ENCODE results near the gene ASCL5. TPM values are rescaled to one million over a fixed set of nuclear protein-coding genes. Genes with fewer than 3 reads are reported as not detected.

ASCL5 gene
- polyA plus RNA-seq, 1 donor (not counting 4 experiments of a cell fraction or from before 2014, with no cell fraction given), result not detected

DNA sequence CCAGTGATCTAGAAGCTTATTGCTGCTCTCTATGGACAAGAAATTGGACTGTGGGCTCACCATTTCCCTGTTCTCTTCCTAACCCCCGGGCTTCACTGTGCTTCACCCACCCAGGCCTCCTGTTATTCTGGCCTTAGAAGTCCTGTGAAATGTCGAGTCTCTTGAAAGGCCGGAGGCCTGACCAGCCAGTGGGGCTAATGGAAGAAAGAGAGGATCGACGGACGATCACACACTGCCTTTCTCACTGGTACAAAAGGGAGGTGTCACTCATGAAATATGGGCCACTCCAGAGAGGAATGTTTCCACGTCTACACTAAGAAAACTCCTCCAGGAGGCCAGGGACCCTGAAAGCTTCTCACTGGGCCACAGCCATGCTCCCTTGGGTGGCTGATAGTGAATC lies 50.9 kb downstream of the ASCL5 start:
- TF ChIP-seq, protein P1, sequence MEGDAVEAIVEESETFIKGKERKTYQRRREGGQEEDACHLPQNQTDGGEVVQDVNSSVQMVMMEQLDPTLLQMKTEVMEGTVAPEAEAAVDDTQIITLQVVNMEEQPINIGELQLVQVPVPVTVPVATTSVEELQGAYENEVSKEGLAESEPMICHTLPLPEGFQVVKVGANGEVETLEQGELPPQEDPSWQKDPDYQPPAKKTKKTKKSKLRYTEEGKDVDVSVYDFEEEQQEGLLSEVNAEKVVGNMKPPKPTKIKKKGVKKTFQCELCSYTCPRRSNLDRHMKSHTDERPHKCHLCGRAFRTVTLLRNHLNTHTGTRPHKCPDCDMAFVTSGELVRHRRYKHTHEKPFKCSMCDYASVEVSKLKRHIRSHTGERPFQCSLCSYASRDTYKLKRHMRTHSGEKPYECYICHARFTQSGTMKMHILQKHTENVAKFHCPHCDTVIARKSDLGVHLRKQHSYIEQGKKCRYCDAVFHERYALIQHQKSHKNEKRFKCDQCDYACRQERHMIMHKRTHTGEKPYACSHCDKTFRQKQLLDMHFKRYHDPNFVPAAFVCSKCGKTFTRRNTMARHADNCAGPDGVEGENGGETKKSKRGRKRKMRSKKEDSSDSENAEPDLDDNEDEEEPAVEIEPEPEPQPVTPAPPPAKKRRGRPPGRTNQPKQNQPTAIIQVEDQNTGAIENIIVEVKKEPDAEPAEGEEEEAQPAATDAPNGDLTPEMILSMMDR (optimal IDR thresholded peaks at IDR 0.05 in 1 of 3, IDR thresholded peaks at IDR 0.05 in 1 of 3, conservative IDR thresholded peaks at IDR 0.05 in 1 of 3; ENCODE audit: extremely low read depth in 1 of 3, insufficient read depth in 2 of 3, low read length in 3 of 3), result no peak
- TF ChIP-seq EZH2 (IDR thresholded peaks at IDR 0.05; ENCODE audit: low read length), result no peak
- DNase-seq (ENCODE audit: low read depth, low spot score) (no peak), FAIRE-seq (no peak)
- H3K79me2 ChIP-seq (ENCODE audit: control insufficient read depth, insufficient read depth, low read length), result no peaks in the 10 kb centered on the region
- H3K27ac ChIP-seq (ENCODE audit: control insufficient read depth, insufficient read depth, low read length), result no peak overlapping the region
- H2AFZ ChIP-seq (ENCODE audit: control insufficient read depth, low read length), result no peak overlapping the region
- no peaks in the 10 kb centered on the region for H3K36me3 ChIP-seq (ENCODE audit: control insufficient read depth in 2 of 2, extremely low read depth in 1 of 2, insufficient read depth in 2 of 2, low read length in 2 of 2)
- no peak overlapping the region for H3K9ac ChIP-seq (ENCODE audit: control insufficient read depth, extremely low read depth, insufficient read depth, low read length)
- dilution Hi-C loops (cut with MboI; ENCODE audit: extremely low pct_ligation_motif_present, low sequenced_read_pairs), result no loop called here
- peaks cover 8% of the 10 kb centered on the region for H3K27me3 ChIP-seq (ENCODE audit: control insufficient read depth, extremely low read depth, insufficient read depth, low read length)
- no peaks in the 10 kb centered on the region for H4K20me1 ChIP-seq (ENCODE audit: control insufficient read depth, extremely low read depth, insufficient read depth, low read length)
- H3K4me2 ChIP-seq (ENCODE audit: control insufficient read depth, extremely low read depth, insufficient read depth, low read depth, low read length), result no peak overlapping the region
- no peaks in the 10 kb centered on the region for H3K9me1 ChIP-seq (ENCODE audit: control insufficient read depth, extremely low read depth, insufficient read depth, low read length)
- H3K4me1 ChIP-seq (ENCODE audit: control insufficient read depth, extremely low read depth, insufficient read depth, low read length), result peaks cover 9% of the 10 kb centered on the region
- H3K9me3 ChIP-seq (ENCODE audit: control insufficient read depth, low read depth, low read length), result no peaks in the 10 kb centered on the region
- H3K4me3 ChIP-seq (ENCODE audit: control insufficient read depth in 2 of 3, extremely low read depth in 1 of 3, insufficient read depth in 2 of 3, low read depth in 1 of 3, low read length in 3 of 3), result no peak overlapping the region

DNA sequence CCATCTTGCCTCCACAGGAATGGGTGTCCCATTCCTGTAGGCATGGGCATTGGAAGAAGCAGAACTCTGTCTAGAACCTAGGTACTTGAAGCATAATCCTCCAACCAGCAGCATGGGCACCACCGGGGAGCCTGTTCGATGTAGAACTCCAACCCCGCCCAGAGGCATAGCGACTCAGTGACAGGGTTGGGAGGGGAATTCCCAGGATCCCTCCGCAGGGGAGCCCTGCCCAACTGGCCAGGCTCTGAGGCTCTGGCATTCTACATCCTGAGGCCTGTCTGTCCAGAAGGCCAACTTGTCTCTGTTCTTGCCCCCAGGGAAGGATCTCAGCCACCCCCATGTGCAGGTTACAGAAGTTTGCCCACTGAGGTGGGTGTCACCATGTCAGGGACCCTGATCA lies 53.0 kb downstream of the ASCL5 start:
- DNase-seq (ENCODE audit: low read depth, low spot score) (peak; percentile 26), FAIRE-seq (no peak)
- Histone ChIP-seq H3K9ac (ENCODE audit: control insufficient read depth, extremely low read depth, insufficient read depth, low read length) (no peak overlapping the region), H3K4me1 (ENCODE audit: control insufficient read depth, extremely low read depth, insufficient read depth, low read length) (peaks cover 9% of the 10 kb centered on the region), H3K27ac (ENCODE audit: control insufficient read depth, insufficient read depth, low read length) (no peak overlapping the region), H2AFZ (ENCODE audit: control insufficient read depth, low read length) (no peak overlapping the region), H3K9me3 (ENCODE audit: control insufficient read depth, low read depth, low read length) (no peaks in the 10 kb centered on the region), H3K27me3 (ENCODE audit: control insufficient read depth, extremely low read depth, insufficient read depth, low read length) (peaks cover 8% of the 10 kb centered on the region), H3K4me2 (ENCODE audit: control insufficient read depth, extremely low read depth, insufficient read depth, low read depth, low read length) (no peak overlapping the region), H3K79me2 (ENCODE audit: control insufficient read depth, insufficient read depth, low read length) (no peaks in the 10 kb centered on the region), H4K20me1 (ENCODE audit: control insufficient read depth, extremely low read depth, insufficient read depth, low read length) (no peaks in the 10 kb centered on the region), H3K9me1 (ENCODE audit: control insufficient read depth, extremely low read depth, insufficient read depth, low read length) (no peaks in the 10 kb centered on the region), H3K4me3 (ENCODE audit: control insufficient read depth in 2 of 3, extremely low read depth in 1 of 3, insufficient read depth in 2 of 3, low read depth in 1 of 3, low read length in 3 of 3) (no peak overlapping the region), H3K36me3 (ENCODE audit: control insufficient read depth in 2 of 2, extremely low read depth in 1 of 2, insufficient read depth in 2 of 2, low read length in 2 of 2) (no peaks in the 10 kb centered on the region)
- TF ChIP-seq EZH2 (IDR thresholded peaks at IDR 0.05; ENCODE audit: low read length), result no peak
- TF ChIP-seq, protein P1 (optimal IDR thresholded peaks at IDR 0.05 in 1 of 3, IDR thresholded peaks at IDR 0.05 in 1 of 3, conservative IDR thresholded peaks at IDR 0.05 in 1 of 3; ENCODE audit: extremely low read depth in 1 of 3, insufficient read depth in 2 of 3, low read length in 3 of 3), result no peak
- dilution Hi-C loops (cut with MboI; ENCODE audit: extremely low pct_ligation_motif_present, low sequenced_read_pairs), result no loop called here
